Measurements from ENCODE around the gene RNF148. TPM values are rescaled to one million over a fixed set of nuclear protein-coding genes. Genes with fewer than 3 reads are reported as not detected.

Gene RNF148
- total RNA-seq, 4 donors from 2014 or later = 0.96 to 15.0 (median 1.5) TPM

GRCh38 chr7:122743211-122743610, 40.5 kb upstream of the RNF148 start:
- intact Hi-C loops (cut with DNase I; ENCODE audit: low total_unique reads) = no loop called here
- H3K36me3 ChIP-seq = no peaks in the 10 kb centered on the region

GRCh38 chr7:122738947-122739346, 36.2 kb upstream of the RNF148 start:
- DNase-seq = no peak
- in situ Hi-C loops (cut with MboI; ENCODE audit: low pct_ligation_motif_present in 1 of 4, low pct_unique_long_range_greater_than_20kb in 1 of 4, low sequenced_read_pairs in 3 of 4) (no loop called here), intact Hi-C loops (cut with DNase I; ENCODE audit: low total_unique reads) (no loop called here)
- Histone ChIP-seq H3K4me3 (no peak overlapping the region), H3K27ac (no peak overlapping the region), H3K4me1 (no peaks in the 10 kb centered on the region), H3K9me3 (no peaks in the 10 kb centered on the region), H3K36me3 (no peaks in the 10 kb centered on the region), H3K27me3 (no peaks in the 10 kb centered on the region)
- no peak for TF ChIP-seq CTCF (IDR thresholded peaks at IDR 0.05)
- TF ChIP-seq EP300 (IDR thresholded peaks at IDR 0.05; ENCODE audit: low read depth) = no peak
- TF ChIP-seq POLR2A (IDR thresholded peaks at IDR 0.05) = no peak
- no peak for TF ChIP-seq POLR2AphosphoS5 (IDR thresholded peaks at IDR 0.05)
- WGBS, 2 donors (ENCODE audit: low coverage in 1 of 2) = 82 to 100% methylated on average over 1 to 2 of the region's 2 CpGs

More at GRCh38 chr7:122743211-122743610, 40.5 kb upstream of the RNF148 start:
- no peaks in the 10 kb centered on the region for H3K27me3 ChIP-seq
- no peak overlapping the region for H3K27ac ChIP-seq
- in situ Hi-C loops (cut with MboI; ENCODE audit: low pct_ligation_motif_present in 1 of 4, low pct_unique_long_range_greater_than_20kb in 1 of 4, low sequenced_read_pairs in 3 of 4) = no loop called here
- H3K4me1 ChIP-seq = no peaks in the 10 kb centered on the region
- H3K9me3 ChIP-seq = no peaks in the 10 kb centered on the region
- H3K4me3 ChIP-seq = no peak overlapping the region
- no peak for DNase-seq
- TF ChIP-seq CTCF (IDR thresholded peaks at IDR 0.05) = no peak
- no peak for TF ChIP-seq POLR2AphosphoS5 (IDR thresholded peaks at IDR 0.05)
- no peak for TF ChIP-seq EP300 (IDR thresholded peaks at IDR 0.05; ENCODE audit: low read depth)
- no peak for TF ChIP-seq POLR2A (IDR thresholded peaks at IDR 0.05)

- no peak for DNase-seq
- no peaks in the 10 kb centered on the region for H3K36me3 ChIP-seq
- H3K4me1 ChIP-seq = no peaks in the 10 kb centered on the region
- peaks cover 0 to 4% of the 10 kb centered on the region in 2 donors for H3K9me3 ChIP-seq
- intact Hi-C loops (cut with DNase I; ENCODE audit: low total_unique reads) (no loop called here), in situ Hi-C loops (cut with MboI; ENCODE audit: low pct_ligation_motif_present in 1 of 4, low pct_unique_long_range_greater_than_20kb in 1 of 4, low sequenced_read_pairs in 3 of 4) (no loop called here)
- no peak overlapping the region for H3K27ac ChIP-seq
- H3K27me3 ChIP-seq = no peaks in the 10 kb centered on the region
- no peak overlapping the region for H3K4me3 ChIP-seq
- WGBS, 2 donors (ENCODE audit: low coverage in 1 of 2) = 92 to 97% methylated on average over 1 of the region's 1 CpG
- TF ChIP-seq EP300 (IDR thresholded peaks at IDR 0.05; ENCODE audit: low read depth) = no peak
- no peak for TF ChIP-seq POLR2A (IDR thresholded peaks at IDR 0.05)
- no peak for TF ChIP-seq POLR2AphosphoS5 (IDR thresholded peaks at IDR 0.05)
- no peak for TF ChIP-seq CTCF (IDR thresholded peaks at IDR 0.05)
Measured at GRCh38 chr7:122736183-122736582, 33.5 kb upstream of the RNF148 start.

- Histone ChIP-seq H3K4me1 (no peaks in the 10 kb centered on the region), H3K4me3 (no peak overlapping the region), H3K36me3 (no peaks in the 10 kb centered on the region), H3K9me3 (no peaks in the 10 kb centered on the region), H3K27ac (no peak overlapping the region), H3K27me3 (no peaks in the 10 kb centered on the region)
- in situ Hi-C loops (cut with MboI; ENCODE audit: low pct_ligation_motif_present in 1 of 4, low pct_unique_long_range_greater_than_20kb in 1 of 4, low sequenced_read_pairs in 3 of 4) = no loop called here
- no peak for DNase-seq
- no peak for TF ChIP-seq POLR2AphosphoS5 (IDR thresholded peaks at IDR 0.05)
- TF ChIP-seq CTCF (IDR thresholded peaks at IDR 0.05) = no peak
- no peak for TF ChIP-seq POLR2A (IDR thresholded peaks at IDR 0.05)
- no peak for TF ChIP-seq EP300 (IDR thresholded peaks at IDR 0.05; ENCODE audit: low read depth)
- intact Hi-C loops (cut with DNase I; ENCODE audit: low total_unique reads) = no loop called here
- 86 to 100% methylated on average over 1 of the region's 1 CpG for WGBS, 2 donors (ENCODE audit: low coverage in 1 of 2)
Measured at GRCh38 chr7:122727759-122728158, 25.0 kb upstream of the RNF148 start.
